Measurements from ENCODE around the gene PABPN1L. TPM values are rescaled to one million over a fixed set of nuclear protein-coding genes. Genes with fewer than 3 reads are reported as not detected.

PABPN1L gene
- total RNA-seq, 1 donor, result not detected

DNA sequence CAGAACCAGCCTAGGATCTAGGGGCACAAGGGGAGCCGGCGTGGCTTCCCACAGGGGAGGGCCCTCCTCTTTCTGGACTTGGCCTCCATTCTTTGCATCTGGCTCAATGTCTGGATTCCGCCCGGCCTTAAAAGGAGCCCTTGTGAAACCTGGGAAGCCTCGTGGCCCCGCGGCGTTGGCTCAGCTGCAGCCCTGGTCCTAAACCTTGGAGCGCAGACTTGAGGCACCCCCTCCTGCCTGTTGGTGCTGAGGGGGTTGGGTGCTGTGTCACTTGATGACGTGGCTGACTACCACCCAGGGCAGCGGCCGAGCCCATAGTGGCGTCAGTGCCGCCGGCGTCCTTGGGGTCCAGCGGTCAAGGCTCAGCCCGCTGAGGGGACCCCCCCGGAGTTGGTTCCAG lies 5.1 kb downstream of the PABPN1L start:
- no peak for TF ChIP-seq CTCF (IDR thresholded peaks at IDR 0.05; ENCODE audit: insufficient read depth, low read length)
- H3K4me3 ChIP-seq (ENCODE audit: low read depth, low read length), result no peak overlapping the region
- no peak for DNase-seq (ENCODE audit: low read depth)

DNA sequence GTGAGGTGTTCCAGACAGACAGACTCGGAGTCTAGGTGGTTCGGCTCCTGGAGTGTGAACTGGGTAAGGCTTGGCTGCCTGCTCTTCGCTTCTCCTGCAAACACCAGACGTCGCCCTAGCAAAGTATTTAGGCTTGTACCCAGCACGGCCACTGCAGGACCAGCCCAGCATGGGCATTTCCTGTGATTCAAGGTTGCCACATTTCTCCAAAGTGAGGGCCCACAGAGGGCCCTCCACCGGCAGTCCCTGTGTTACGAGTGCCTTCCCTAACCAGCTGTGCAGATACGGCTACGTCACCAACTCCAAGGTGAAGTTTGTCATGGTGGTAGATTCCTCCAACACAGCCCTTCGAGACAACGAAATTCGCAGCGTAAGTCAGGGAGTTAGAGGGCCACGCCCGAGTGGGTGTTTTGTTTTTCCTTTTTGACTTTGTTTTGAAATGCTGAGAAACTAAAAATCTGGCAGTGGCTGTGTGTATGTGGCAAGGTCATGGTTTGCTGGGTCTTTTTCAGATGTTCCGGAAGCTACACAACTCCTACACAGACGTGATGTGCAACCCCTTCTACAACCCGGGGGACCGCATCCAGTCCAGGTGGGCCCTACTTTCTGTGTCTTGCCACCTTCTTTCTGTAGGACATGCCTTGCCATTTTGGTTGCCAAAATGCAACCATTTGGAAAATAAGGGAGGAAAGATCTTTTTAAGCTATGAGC lies 6.9 kb downstream of the PABPN1L start:
- no peak for TF ChIP-seq CTCF (IDR thresholded peaks at IDR 0.05; ENCODE audit: insufficient read depth, low read length)
- DNase-seq (ENCODE audit: low read depth), result no peak
- H3K4me3 ChIP-seq (ENCODE audit: low read depth, low read length), result no peak overlapping the region

GRCh38 chr16:88857728-88858339 lies 8.6 kb downstream of the PABPN1L start:
- DNase-seq (ENCODE audit: low read depth), result peak; percentile 75
- peak overlapping the region; percentile 98 for H3K4me3 ChIP-seq (ENCODE audit: low read depth, low read length)
- TF ChIP-seq CTCF (IDR thresholded peaks at IDR 0.05; ENCODE audit: insufficient read depth, low read length), result peak; percentile 89

GRCh38 chr16:88856828-88857727 lies 9.4 kb downstream of the PABPN1L start, which contains the start of the genes GALNS and TRAPPC2L:
Gene GALNS, minus strand, starts transcription at chr16:88856947. Its CDS starts 70 bp downstream, at chr16:88856877.
Gene TRAPPC2L, plus strand, starts transcription at chr16:88857127. Its CDS starts 24 bp downstream, at chr16:88857151.
- no peak for TF ChIP-seq CTCF (IDR thresholded peaks at IDR 0.05; ENCODE audit: insufficient read depth, low read length)
- H3K4me3 ChIP-seq (ENCODE audit: low read depth, low read length), result peak within 1 kb of the TSS; percentile 98
- DNase-seq (ENCODE audit: low read depth), result peak; percentile 93

- H3K4me3 ChIP-seq (ENCODE audit: low read depth, low read length), result peak overlapping the region; percentile 81
- no peak for DNase-seq (ENCODE audit: low read depth)
- TF ChIP-seq CTCF (IDR thresholded peaks at IDR 0.05; ENCODE audit: insufficient read depth, low read length), result no peak
Measured at GRCh38 chr16:88856122-88856827, 10.2 kb downstream of the PABPN1L start.

DNA sequence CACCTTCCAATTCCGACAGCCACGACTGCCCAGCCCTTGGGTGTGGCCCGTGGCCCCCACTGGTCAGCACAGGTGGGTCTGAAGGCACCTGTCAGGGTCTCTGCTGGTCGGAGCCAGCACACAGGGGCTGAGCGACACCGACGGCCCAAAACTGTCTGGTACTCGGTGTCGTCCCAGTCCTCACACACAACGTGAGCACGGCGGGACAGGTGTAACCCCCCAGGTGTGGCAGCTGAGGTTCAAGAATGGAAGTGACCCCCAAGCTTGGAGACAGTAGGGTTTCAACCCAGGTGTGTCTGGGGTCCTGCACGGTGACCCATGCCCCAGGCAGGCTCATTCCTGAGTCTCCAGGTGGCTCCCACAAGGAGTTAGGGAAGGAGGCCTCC lies 10.7 kb downstream of the PABPN1L start:
- no peak for DNase-seq (ENCODE audit: low read depth)
- peak overlapping the region; percentile 81 for H3K4me3 ChIP-seq (ENCODE audit: low read depth, low read length)
- no peak for TF ChIP-seq CTCF (IDR thresholded peaks at IDR 0.05; ENCODE audit: insufficient read depth, low read length)

Data from fibroblast of the aortic adventitia (primary cell).